ENCODE data around the gene ZCCHC14. TPM values are rescaled to one million over a fixed set of nuclear protein-coding genes. Genes with fewer than 3 reads are reported as not detected.

Gene ZCCHC14
- total and polyA plus RNA-seq, 2 donors (not counting 1 experiment from before 2014, with no cell fraction given): 0.70 to 4.4 TPM

- intact Hi-C loops (cut with micrococcal nuclease): loop anchor here (10.0 kb wide), 2 partner anchors 830 to 1830 kb away; partner anchors contain the start of gene MTHFSD
- CTCF ChIA-PET: interaction anchor here (1.0 to 4.3 kb wide), 6 partner anchors 10 to 252 kb away, joined by 3 to 52 read pairs (median 6); partner anchors contain the start of genes C16orf95 and MAP1LC3B
- Mint-ChIP-seq H3K4me3 (peak overlapping the region; percentile 97), H3K9me3 (ENCODE audit: insufficient read depth) (peaks cover 3% of the 10 kb centered on the region), H3K27me3 (no peaks in the 10 kb centered on the region), H3K27ac (peak overlapping the region; percentile 100), H3K4me1 (peaks cover 65% of the 10 kb centered on the region)
- H3K9me3 ChIP-seq (ENCODE audit: control extremely low read depth in 1 of 3, control insufficient read depth in 2 of 3, insufficient read depth in 1 of 3, low read length in 2 of 3): peaks cover 0 to 2% (median 0%) of the 10 kb centered on the region in 3 donors
- ATAC-seq (ENCODE audit: low read depth): no peak
- H2AFZ ChIP-seq (ENCODE audit: insufficient read depth, low read depth, low read length, poor library complexity, severe bottlenecking): peak overlapping the region; percentile 87
- peak overlapping the region; percentile 84 for H3K4me2 ChIP-seq (replicated peaks; ENCODE audit: low read depth, low read length, poor library complexity, severe bottlenecking)
- H3K9ac ChIP-seq (ENCODE audit: low read length): peak overlapping the region; percentile 70
- H3K27ac ChIP-seq (ENCODE audit: low read length in 2 of 2): peak overlapping the region; percentile 76 to 82
- H3K79me2 ChIP-seq (ENCODE audit: control insufficient read depth, insufficient read depth, low read length): peaks cover 37% of the 10 kb centered on the region
- no peaks in the 10 kb centered on the region for H3K36me3 ChIP-seq (replicated peaks in 1 of 2; ENCODE audit: control extremely low read depth in 1 of 2, control insufficient read depth in 1 of 2, extremely low read depth in 1 of 2, insufficient read depth in 2 of 2, low read length in 1 of 2)
- TF ChIP-seq EZH2 (IDR thresholded peaks at IDR 0.05; ENCODE audit: borderline replicate concordance, insufficient read depth, low read depth, low read length, poor library complexity, severe bottlenecking) (no peak), CTCF (IDR thresholded peaks at IDR 0.05) (no peak)
- H4K20me1 ChIP-seq (ENCODE audit: control insufficient read depth, insufficient read depth, low read length, poor library complexity, severe bottlenecking): peaks cover 23% of the 10 kb centered on the region
- WGBS (ENCODE audit: insufficient coverage): 8% methylated on average over 64 of the region's 64 CpGs
- peak overlapping the region; percentile 60 to 83 (median 75) for H3K4me3 ChIP-seq (ENCODE audit: control extremely low read depth in 1 of 5, extremely low read depth in 1 of 5, insufficient read depth in 1 of 5, low read depth in 2 of 5, low read length in 4 of 5)
- POLR2A ChIA-PET: interaction anchor here (0.6 to 2.9 kb wide), 3 partner anchors 10 to 316 kb away, joined by 3 to 23 read pairs (median 9); partner anchors contain the start of genes C16orf95 and MAP1LC3B
- peaks cover 49 to 57% of the 10 kb centered on the region in 2 donors for H3K4me1 ChIP-seq (ENCODE audit: control insufficient read depth in 2 of 2, insufficient read depth in 2 of 2, low read length in 2 of 2)
- DNase-seq: no peak
- H3K27me3 ChIP-seq (replicated peaks in 1 of 4; ENCODE audit: control extremely low read depth in 1 of 4, control insufficient read depth in 3 of 4, insufficient read depth in 4 of 4, low read length in 3 of 4): no peaks in the 10 kb centered on the region
Observed at GRCh38 chr16:87384162-87384874, 108.5 kb downstream of the ZCCHC14 start.

Measured in B cell (primary cell).